ENCODE results near the gene GPR101.

GPR101 gene

GRCh38 chrX:137033774-137034507 lies at the start of gene GPR101:
Gene GPR101 (minus strand): TSS chrX:137033995. CDS start chrX:137031674, 2,321 bp downstream.
- DNase-seq (ENCODE audit: low spot score) = no peak

- DNase-seq (ENCODE audit: low spot score) = no peak
Observed at GRCh38 chrX:137081239-137081638, 47.4 kb upstream of the GPR101 start.

GRCh38 chrX:137072396-137072795 lies 38.6 kb upstream of the GPR101 start:
- DNase-seq (ENCODE audit: low spot score) = no peak

GRCh38 chrX:137071596-137071995 lies 37.8 kb upstream of the GPR101 start:
- DNase-seq (ENCODE audit: low spot score) = no peak

GRCh38 chrX:137067147-137067546 lies 33.4 kb upstream of the GPR101 start:
- no peak for DNase-seq (ENCODE audit: low spot score)

GRCh38 chrX:137062915-137063617 lies 29.3 kb upstream of the GPR101 start:
- DNase-seq (ENCODE audit: low spot score) = no peak

- no peak for DNase-seq (ENCODE audit: low spot score)
Observed at GRCh38 chrX:137058339-137059127, 24.7 kb upstream of the GPR101 start.

GRCh38 chrX:137052643-137053235 lies 18.9 kb upstream of the GPR101 start:
- no peak for DNase-seq (ENCODE audit: low spot score)

GRCh38 chrX:137051978-137052642 lies 18.3 kb upstream of the GPR101 start:
- DNase-seq (ENCODE audit: low spot score) = peak; percentile 40

GRCh38 chrX:137044893-137045292 lies 11.1 kb upstream of the GPR101 start:
- no peak for DNase-seq (ENCODE audit: low spot score)

- DNase-seq (ENCODE audit: low spot score) = no peak
Observed at GRCh38 chrX:137043736-137044135, 9.9 kb upstream of the GPR101 start.

- DNase-seq (ENCODE audit: low spot score) = no peak
Observed at GRCh38 chrX:137041329-137041728, 7.5 kb upstream of the GPR101 start.

- DNase-seq (ENCODE audit: low spot score) = no peak
Observed at GRCh38 chrX:137040113-137040794, 6.5 kb upstream of the GPR101 start.

- DNase-seq (ENCODE audit: low spot score) = no peak
Observed at GRCh38 chrX:137034508-137034872, 695 bp upstream of the GPR101 start.

- no peak for DNase-seq (ENCODE audit: low spot score)
Observed at GRCh38 chrX:137032841-137033773, 688 bp downstream of the GPR101 start.

- no peak for DNase-seq (ENCODE audit: low spot score)
Observed at GRCh38 chrX:137032341-137032694, 1.5 kb downstream of the GPR101 start.

GRCh38 chrX:137031517-137032340 lies 2.1 kb downstream of the GPR101 start:
- peak; percentile 46 for DNase-seq (ENCODE audit: low spot score)

- DNase-seq (ENCODE audit: low spot score) = no peak
Observed at GRCh38 chrX:137031039-137031438, 2.8 kb downstream of the GPR101 start.

- no peak for DNase-seq (ENCODE audit: low spot score)
Observed at GRCh38 chrX:137028699-137029098, 5.1 kb downstream of the GPR101 start.
